8988T (cell line): Measurements from ENCODE around the gene BHLHA15.

Source experiments
- DNase-seq: peaks from one replicate; pipeline ENCODE4 v3.0.0; 2011

Gene BHLHA15

DNA sequence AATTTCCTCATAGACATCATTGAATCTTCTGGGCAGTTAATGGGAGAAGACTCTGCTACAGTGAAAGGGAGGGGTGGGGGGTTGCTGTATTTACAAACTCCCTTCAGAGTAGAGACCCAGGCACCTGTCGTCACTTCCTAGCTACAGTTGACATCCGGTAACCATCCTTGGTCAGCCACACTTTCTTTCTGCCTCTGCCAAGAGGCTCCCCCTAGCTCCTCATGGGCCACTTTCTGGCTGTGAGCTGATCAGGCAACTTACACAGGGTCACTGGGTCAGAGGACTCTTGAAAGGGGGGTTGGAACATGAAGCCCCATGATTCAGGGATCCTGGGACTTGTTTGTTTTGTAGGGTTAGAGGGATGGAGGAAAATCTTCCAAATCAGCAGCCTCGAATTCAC is 39.5 kb downstream of the BHLHA15 start:
- no peak for DNase-seq

DNA sequence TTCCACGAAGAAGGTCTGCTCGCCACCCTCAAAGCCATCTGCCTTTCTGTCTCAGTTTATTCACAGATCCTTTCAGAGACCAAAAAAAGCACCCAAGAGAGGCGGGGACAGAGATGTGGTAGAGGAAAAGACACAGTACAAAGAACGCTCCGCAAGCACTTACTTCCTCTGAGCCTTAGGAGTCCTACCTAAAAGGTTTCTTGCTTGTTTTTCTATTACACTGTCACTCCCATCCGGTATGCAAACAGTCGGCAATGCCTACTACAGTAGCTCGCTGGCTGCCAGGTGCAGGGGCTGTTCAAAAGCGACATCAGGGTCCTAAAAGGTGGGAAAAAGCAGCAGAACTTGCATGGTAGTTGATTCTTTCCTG is 40.0 kb downstream of the BHLHA15 start:
- no peak for DNase-seq

GRCh38 chr7:98251601-98252424 is 40.6 kb downstream of the BHLHA15 start, which contains the start of gene TECPR1:
TECPR1 (minus strand) TSS chr7:98252232; CDS start chr7:98246146, 6,086 bp downstream.
- DNase-seq, result peak; percentile 97

- DNase-seq, result no peak
Measured at GRCh38 chr7:98252425-98253054, 41.3 kb downstream of the BHLHA15 start.

- no peak for DNase-seq
Measured at GRCh38 chr7:98254516-98254915, 43.3 kb downstream of the BHLHA15 start.

DNA sequence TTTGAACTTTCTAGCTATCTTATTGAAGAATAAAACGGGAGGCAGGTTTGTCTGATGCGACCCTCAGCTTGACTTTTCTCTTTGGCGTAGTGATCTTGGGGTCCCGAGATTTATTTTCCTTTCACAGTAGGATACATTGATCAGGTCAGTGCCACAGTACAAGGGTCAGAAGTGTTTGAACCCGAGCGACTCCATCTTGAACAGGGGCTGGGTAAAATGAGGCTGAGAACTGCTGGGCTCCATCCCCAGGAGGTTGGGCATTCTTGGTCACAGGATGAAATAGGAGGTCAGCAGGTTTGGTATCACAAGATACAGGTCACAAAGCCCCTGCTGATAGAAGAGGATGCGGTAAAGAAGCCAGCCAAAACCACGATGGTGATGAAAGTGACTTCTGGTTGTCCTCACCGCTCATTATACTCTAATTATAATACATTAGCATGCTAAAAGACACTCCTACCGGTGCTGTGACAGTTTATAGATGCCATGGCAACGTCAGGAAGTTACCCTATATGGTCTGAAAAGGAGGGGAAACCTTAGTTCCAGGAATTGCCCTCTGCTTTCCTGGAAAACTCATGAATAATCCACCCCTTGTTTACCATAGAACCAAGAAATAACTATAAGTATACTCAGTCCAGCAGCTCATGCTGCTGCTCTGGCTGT is 43.8 kb downstream of the BHLHA15 start:
- no peak for DNase-seq

- DNase-seq, result no peak
Measured at GRCh38 chr7:98256431-98256830, 45.2 kb downstream of the BHLHA15 start.

GRCh38 chr7:98257701-98258100 is 46.5 kb downstream of the BHLHA15 start:
- no peak for DNase-seq
